GM10266 (cell line): ENCODE results near the gene TTC38.
A peak's percentile ranks its signal among the peaks of the same experiment; 100 is the strongest.

Experiments used
- DNase-seq: peaks from one replicate; pipeline ENCODE4 v3.0.0; 2012; ENCODE audit errors: extremely low spot score
- TF ChIP-seq, protein P1 (sequence below): IDR thresholded peaks from 2 replicates; pipeline ENCODE4 v1.5.1; 2012; ENCODE audit warnings: mild to moderate bottlenecking, low read depth; ENCODE audit not compliant: control insufficient read depth, insufficient read depth; ENCODE audit errors: missing control alignments

The TTC38 gene

DNA sequence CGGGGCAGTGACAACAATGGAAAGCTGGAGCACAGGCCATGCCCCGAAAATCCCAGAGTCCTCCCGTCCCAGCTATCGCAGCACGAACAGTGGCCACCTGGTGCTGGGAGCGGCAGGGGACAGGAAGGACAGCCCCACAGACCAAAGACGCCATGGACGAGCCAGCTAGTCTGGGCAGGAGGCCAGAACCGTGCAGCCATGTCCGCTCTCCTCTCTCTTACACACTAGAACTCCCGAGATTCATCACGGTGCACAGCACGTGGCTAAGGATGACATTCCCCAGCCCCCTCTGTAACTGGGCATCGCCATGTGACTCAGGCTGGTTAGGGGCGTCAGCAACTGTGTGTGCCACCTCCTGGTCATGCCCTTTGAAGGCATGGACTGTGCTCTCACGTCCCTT is 22.3 kb upstream of the TTC38 start:
- DNase-seq: no peak
- TF ChIP-seq, protein P1, sequence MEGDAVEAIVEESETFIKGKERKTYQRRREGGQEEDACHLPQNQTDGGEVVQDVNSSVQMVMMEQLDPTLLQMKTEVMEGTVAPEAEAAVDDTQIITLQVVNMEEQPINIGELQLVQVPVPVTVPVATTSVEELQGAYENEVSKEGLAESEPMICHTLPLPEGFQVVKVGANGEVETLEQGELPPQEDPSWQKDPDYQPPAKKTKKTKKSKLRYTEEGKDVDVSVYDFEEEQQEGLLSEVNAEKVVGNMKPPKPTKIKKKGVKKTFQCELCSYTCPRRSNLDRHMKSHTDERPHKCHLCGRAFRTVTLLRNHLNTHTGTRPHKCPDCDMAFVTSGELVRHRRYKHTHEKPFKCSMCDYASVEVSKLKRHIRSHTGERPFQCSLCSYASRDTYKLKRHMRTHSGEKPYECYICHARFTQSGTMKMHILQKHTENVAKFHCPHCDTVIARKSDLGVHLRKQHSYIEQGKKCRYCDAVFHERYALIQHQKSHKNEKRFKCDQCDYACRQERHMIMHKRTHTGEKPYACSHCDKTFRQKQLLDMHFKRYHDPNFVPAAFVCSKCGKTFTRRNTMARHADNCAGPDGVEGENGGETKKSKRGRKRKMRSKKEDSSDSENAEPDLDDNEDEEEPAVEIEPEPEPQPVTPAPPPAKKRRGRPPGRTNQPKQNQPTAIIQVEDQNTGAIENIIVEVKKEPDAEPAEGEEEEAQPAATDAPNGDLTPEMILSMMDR: no peak

DNA sequence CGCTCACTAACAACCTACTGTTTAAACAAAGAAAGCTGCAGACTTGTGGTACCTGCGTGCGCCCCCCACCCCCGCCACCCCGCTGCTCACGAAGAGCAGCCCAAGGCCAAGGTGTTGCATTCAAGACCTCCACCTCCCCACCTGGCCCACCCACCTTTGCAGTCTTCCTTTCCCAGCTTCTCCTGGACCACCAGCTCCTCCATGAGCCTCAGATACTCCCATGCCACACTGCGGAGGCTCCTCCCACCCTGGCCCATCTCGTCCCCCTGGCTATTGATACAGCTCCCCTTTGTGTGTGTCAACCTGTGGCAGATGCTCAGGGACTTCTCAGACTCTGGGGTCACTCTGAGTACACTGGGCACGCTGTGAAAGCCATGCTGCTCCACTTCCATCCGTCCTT is 21.6 kb upstream of the TTC38 start:
- TF ChIP-seq, protein P1: no peak

DNA sequence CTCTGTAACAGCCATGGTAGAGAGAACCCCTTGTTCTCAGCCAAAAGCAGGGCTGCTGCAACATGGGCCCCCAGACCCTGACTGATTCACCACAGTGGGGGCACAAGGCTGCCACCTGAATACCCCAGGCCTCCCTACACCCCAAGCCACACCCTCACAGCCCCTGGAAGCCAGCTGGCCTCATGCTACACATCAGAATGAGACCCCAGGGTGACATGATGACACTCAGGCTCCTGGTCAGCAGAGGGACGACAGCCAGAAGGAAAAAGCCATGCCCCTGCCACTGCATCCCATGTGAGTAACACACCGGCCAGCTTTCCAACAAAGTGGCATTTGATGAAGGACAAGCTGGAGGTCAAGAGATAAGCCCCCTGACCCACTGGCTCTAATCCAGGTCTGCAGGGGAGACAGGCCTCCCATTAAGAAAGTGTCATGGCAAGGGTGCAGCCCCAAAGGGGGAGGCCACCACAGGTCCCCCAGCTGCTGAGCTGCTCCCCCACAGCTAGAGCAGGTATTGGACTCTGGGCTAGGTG is 20.3 kb upstream of the TTC38 start:
- TF ChIP-seq, protein P1: no peak
- no peak for DNase-seq

More for the DNA sequence above, 21.6 kb upstream of the TTC38 start:
- DNase-seq: no peak

DNA sequence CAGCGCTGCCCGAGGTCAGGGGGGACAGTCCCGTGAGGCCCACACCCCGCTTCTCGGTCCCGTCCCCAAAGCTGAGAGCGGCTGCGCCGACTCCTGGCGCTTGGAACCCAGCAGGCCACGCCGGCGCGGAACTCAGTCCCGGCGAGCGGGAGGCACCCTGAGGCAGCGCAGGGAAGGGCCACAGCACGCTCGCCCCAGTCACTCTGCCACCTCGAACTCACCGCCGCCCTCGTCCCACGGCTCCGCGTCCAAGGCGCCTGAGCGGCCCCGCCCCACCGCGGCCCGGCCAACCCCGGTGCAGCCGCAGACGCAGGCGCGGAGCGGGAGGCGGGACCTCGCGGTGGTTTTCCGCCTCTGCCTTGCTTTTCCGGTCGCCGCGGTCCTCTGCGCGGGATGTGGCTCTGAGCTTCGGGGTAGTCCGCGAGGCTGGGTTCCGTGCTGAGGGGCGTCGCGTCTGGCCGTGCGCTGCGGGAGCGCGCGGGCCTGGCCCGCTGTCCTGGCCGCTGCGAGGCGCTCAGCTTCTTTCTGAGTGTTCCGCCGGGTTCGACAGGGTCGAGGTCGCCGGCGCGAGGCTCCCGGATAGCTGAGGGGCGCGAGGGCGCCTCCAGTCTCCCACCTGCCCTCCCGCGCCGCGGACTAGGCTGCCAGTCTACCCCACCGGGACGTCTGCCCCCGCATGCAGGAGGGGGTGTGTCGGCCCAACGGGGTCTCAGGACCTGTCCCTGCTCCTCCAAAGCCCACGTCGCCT is 17.6 kb upstream of the TTC38 start, which contains the start of gene CDPF1:
Gene CDPF1, minus strand, starts transcription at position 259 of the 748 bp plus-strand sequence. CDS start 2,009 bp downstream, outside the sequence.
- DNase-seq: peak; percentile 96

DNA sequence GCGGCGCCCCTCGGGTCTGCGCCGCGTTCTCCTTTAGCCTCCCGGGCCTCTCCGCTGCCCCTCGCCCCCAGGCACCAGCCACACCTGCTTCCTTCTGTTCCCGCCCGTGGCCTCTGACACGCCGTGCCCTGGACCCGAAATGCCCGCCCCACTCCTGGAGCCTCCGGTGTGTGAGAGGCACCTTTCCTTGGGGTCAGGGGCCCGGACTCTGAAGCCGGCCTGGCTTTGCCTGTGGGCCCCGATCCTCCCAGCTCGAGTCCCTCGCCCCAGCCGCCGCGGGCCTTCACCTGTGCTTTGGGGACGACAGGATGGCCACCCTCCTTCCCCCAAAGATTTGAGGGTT is 17.1 kb upstream of the TTC38 start:
- TF ChIP-seq, protein P1: no peak
- DNase-seq: no peak

More for the DNA sequence above, 17.6 kb upstream of the TTC38 start, which contains the start of gene CDPF1:
- TF ChIP-seq, protein P1: peak; percentile 27

DNA sequence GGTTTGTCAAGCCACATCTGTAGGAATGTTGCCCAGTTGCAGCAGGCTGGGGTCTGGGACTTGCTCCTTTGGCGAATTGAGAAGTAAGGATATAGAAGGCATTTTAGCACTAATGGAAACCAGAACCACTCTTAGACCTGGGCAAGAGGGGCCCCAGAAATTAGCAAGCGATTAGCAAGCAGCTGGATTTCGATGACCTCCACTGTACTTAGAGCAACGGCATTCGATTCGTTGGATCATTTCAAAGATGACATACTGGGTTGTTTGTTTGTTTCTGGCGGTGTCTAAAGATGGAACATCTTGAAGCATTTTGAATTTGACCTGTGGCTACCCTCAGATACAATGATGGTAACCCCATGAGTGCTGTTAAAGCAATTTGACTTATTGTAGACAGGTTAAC is 16.5 kb upstream of the TTC38 start:
- TF ChIP-seq, protein P1: no peak
- no peak for DNase-seq

DNA sequence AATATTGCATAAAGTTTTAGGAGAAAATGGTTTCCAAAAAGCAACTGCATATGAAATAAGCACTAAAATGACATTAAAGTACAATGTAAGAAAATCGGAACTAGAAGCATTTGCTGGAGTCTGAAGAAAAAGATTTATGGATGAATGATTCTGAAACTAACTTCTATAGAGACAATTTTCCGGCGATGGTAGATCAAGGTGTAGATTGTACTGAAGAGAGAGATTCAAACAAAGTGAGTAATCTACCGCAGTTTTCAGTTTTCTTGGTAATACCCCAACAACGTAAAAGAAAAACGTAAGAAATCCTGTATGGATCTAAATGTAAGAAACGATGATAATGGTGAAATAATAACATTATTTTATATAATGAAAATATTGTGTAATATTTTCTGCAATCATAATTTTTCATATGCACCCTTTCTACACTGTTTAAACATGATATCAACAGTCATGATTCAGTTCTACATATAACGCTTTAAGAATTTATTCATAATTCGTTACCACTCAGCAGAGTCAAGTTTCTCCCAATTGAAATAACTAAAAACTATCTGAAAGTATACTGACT is 15.9 kb upstream of the TTC38 start:
- no peak for DNase-seq

More for the DNA sequence above, 15.9 kb upstream of the TTC38 start:
- TF ChIP-seq, protein P1: no peak
